UCSD-AML1 (cell line): ENCODE data around the gene KIAA0232.

ENCODE experiments used
- DNase-seq: peaks from one replicate; lab custom pipeline; 2025; ENCODE audit not compliant: unreplicated experiment; lab: John Stamatoyannopoulos, UW

Gene KIAA0232

DNA sequence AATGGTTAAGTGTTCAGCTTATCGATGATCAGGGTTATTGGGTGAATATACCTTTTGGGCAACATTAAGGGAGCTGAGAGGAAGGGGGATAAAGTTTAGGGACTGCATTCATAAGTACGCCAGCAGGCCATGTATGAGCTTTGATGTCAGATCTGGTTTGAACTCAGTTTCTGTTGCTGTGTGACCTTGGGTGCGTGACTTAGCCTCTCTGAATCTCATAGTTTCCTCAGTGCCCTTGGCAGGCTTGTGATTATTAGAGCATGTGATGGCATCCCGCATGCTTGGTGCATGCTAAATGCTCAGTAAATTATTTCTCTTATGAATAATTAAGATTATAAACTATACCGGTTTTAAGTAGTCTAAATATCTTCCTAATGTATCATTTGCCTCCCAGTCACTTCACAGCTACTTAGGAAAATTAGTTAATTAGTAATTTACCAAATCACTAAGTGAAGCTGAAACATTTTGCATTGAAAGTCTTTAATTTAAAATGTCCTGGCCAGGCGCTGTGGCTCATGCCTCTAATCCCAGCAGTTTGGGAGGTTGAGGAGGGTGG is 130.9 kb downstream of the KIAA0232 start:
- DNase-seq: no peak

DNA sequence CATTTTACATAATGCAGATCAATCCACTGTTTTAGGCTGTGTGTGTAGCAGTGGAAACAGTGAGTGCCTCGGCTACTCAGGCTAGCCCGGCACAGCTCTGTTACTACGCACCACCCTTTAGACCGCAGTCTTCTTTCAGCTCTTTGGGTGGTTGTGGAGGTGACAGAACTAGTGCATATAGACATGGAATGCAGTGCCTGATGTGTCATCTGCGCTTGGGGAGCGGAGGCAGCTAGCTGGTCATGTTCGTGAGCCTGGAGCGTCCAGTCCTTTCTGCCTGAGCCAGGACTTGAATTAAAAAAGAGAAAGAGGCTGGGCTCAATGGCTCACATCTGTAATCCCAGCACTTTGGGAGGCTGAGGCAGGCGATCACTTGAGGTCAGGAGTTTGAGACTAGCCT is 131.9 kb downstream of the KIAA0232 start:
- DNase-seq: no peak

DNA sequence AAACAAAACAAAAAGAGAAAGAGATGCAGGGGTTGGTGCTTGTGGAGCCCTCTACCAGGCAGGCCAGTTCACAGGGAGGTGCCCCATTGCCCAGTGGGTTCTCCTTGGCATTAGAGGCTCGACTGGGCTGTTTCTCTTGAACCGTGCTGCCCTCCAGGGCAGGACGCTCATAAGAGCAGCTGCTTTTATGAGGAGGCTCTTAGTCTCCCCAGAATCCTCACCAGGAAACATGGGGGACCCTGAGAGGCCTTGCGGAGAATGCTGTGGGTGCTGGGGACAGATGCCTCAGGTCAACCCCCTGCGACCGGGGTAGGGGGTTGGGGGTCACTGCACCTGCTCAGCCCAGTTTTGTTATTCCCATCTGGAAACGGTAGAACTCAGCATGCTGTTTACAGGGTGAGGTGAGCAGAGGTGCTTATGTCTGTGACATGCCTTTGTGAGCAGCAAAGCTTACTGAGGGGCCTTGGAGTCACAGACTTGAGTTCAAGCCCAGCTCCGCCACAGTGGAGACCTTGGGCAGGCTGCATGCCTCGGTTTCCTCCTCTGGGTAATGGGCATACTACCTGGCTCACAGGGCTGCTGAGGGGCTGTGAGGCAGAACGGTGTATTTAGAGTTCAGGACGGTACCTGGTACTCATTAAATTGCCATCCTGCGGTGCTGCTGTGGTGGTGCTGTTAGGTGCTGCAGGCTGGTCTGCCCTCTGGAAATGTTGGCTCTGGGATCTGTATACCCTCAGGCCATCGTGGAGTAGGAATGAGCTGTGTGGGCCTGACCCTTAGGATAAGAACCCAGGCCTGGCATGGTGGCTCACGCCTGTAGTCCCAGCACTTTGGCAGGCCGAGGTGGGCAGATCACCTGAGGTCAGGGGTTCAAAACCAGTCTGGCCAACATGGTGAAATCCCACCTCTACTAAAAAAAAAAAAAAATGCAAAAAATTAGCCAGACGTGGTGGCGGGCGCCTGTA is 132.8 kb downstream of the KIAA0232 start:
- DNase-seq: no peak

DNA sequence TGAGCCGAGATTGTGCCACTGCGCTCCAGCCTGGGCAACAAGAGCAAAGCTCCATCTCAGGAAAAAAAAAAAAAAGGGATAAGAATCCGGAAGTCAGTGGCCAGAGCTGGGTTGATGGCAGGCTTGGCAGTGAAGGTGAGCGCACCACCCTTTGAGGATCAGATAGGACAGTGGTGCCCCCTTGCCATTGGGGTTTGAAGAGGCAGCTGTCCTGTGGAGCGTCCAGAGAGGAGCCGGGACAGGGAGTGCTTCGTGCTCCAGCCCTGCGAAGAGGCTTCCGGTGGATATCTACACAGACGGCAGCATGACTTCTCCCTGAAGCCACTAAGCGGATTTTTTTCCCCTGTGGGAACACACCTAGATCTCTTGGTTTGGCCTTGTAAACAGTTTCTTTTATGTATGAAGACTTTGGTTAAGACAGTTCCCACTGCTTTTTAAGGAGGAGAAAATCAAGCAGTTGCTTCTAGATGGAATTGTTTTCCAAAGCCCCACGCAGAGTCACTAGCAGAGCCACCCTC is 133.6 kb downstream of the KIAA0232 start:
- no peak for DNase-seq

DNA sequence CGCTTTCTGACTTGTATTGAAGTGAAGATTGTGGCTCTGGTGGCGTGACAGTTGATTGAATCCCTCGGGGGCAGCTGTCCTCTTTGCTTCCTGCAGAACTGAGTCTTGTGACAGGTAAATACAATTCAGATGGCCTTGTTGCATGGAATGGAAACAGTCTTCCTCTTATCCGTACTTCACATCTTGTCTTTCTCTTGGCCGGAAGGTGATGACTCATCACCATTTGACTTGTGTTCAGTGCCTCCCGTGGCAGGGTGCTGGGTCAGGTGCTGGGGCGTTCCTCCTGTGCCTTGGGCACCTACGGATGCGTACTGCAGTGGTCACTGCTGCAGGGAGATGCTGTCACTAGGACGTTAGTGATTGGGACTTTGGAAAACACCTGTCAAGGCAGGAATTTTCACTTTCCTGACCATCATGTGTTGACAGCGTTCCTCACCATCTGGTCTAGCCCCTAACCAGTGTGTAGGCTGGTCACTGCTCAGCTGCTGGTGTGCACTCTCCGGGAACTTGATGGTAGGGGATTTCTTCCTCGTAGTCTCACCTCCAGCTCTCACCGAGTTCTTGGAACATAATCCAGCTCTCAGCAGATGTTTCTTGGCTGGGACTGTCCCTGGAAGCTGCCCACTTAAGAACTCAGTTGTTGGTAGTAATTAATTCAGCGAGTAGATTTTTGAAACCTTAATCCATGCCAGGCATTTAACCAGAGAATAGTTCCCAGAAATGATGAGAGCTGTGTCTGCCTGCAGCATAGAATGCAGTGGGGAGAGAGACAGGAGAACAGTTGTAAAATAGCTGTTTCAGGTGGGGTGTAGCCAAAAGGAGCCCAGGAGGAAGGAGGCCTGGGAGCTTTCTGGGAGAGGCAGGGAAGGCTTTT is 134.3 kb downstream of the KIAA0232 start:
- peak; percentile 75 for DNase-seq

DNA sequence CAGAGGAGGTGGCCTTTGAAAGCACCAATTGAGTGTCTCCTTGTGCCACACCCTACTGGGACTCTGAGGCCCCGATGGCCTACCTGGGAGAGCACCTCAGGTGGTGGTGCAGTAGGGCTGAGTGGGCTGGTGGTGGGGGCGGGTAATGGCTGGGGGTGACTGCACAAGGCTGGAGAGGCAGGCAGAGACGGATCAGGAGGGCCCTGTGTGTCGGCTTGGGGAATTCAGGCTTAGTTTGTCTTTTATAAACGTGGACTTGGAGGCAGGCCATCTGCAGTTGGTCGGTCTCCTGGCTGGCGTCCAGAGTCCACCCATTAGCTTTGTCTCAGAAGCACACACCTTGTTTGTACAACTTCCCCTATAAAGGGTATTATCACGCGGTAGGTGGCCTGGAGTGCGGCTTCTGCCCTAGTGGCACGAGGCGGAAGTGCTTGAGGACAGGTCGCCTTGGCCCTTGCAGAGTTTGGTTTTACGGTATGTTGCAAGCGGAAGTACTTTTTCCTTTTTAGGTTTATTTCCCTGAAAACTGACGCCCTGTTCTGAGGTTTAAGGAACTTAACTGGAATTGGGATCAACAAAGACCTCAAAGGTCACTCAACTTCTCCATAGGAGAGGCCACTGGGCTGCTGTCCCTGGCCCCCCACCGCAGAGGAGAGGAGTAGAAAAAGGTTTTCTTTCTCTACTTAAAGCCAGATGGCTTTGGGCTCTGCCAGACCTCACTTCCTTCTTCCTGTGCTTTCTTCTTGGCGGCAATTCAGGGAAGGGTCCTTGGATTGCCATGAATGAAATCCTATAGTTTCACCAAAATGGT is 135.1 kb downstream of the KIAA0232 start:
- peak; percentile 78 for DNase-seq

DNA sequence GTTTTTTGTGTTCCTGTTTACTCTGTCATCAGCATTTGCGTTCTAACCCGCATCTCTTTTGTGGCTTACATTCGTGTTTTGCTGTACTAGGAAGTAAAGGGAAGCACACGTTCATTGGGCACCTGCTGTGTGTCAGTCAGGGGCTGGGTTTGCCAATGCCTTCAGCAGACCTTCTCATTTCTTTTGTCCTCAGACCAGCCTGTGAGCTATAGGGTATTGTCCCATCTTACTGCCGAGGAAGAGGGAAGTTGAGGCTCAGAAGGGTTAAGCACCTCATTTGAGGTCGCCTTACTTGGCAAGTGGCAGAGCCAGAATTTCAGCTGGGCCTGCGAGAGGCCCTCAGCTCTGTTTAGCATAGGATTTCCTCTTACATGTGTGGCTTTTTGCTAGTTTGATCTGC is 135.8 kb downstream of the KIAA0232 start:
- no peak for DNase-seq

DNA sequence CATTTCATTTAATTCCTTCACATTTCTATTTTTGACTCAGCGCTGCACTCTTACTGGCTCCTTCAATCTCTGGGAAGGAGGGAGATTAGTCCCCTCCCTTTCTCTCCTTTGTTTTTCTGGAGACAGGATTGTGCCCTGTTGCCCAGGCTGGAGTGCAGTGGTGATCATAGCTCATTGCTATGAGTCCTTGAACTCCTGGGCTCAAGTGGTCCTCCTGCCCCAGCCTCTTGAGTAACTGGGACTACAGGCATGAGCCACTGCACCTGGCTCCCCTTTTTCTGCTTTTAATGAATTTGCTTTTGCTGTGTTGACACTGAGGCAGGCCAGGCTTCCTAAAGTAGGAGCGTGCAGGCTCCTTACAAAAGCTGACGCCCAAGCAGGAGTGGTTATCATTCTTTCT is 137.6 kb downstream of the KIAA0232 start:
- no peak for DNase-seq

DNA sequence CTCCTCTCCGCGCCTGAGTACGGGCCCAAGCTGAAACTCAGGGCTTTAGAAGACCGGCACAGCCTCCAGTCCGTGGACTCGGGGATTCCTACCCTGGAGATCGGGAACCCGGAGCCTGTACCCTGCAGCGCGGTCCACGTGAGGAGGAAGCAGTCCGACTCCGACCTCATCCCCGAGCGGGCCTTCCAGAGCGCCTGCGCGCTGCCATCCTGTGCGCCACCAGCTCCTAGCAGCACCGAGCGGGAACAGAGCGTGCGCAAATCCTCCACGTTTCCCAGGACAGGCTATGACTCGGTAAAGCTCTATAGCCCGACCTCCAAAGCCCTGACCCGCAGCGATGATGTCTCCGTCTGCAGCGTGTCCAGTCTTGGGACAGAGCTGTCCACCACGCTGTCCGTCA is 141.0 kb downstream of the KIAA0232 start:
- DNase-seq: no peak

DNA sequence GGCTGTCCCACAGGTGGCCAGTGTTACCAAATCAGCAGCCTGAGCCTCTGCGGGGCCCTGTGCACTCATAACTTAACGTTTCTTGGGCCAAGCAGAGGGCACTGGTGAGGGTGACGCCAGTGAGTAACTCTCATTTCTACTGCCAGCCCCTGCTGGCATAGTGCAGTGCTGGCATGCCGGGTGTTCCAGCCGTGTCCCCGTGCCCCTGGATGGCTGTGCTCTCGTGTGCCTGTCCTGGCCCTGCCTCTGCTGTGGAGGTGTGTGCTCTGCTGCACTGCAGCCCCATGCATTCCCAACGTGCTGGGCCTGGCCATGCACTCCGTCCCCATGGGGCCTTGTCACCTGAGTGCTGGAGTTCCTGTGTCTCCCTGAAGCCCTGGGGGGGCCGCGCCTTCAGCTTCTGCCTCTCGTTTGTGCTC is 141.8 kb downstream of the KIAA0232 start:
- DNase-seq: no peak

DNA sequence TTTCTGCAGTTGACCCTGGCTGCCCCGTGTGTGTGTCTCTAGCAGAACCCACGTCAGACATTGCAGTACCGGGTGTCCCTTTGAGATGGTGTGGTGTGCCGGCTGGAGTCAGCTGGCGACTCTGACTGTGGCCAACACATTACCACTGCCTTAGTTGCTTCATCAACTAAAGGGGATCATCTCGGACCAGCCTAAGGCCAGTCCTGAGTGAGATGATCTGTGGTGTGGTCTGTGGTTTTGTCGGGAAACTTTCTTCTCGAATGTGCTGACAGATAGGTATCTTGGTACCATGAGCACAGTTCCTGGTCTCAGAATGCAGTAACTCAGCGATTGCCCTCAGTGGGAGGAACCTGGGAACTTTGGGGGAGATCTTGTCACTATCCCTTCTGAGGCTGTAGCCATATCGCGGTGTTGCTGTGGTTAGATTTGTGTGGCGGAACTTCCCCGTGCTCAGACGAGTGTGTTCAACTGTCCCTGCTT is 142.9 kb downstream of the KIAA0232 start:
- no peak for DNase-seq

DNA sequence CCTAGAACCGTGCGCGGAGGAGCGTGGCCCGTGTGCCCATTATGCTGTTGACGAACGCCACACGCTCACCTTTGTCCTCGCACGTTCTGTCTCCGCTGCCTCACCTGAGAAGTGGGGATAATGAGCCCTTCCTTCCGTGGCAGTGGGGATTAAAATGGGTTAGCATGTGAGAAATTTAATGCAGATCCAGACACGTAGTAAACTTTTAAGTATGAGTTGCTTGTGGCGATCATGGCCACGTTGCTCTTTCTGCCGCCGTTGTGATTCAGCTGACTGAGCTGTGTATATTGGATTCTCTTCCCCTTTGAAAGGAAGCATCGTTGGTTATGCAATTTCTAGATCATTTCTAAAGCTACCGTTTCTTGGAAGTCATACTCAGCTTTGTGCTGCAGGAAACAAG is 143.6 kb downstream of the KIAA0232 start:
- DNase-seq: no peak

DNA sequence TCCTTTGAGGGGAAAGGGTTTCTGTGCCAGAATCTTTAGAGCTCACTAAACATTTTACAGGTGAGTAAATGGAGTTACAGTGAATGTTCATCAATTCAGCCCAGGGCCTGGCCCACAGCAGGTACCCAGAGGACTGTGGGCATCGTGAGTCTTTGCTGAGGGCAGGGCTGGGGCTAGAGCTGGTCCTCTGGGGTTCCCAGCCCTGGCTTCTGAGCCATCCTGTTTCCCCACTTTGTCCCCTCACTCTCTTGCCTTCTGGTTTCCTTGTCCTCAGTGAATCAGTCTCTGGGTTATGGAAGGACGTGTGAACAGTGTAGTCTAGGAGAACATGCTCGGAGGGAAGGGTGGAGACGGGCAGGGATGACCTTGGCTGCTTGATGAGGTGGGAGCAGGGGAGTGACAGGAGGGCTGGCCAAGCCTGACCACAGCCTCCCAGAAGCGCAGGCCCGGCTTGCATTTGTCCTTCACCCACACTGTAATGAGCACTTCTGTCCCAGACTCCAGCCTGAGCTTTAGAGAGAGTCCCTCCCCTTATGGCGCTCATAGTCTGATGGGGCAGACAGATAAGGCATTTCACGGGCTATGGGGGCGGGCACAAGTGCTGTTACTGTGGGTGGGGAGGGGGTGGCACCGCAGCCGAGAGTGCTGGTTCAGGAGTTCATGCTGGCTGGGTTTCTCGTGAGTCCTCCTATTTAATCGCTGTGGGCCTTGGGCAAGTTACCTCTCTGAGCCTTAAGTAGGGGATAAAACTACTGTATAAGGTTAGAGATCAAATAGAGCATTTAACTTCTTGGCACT is 144.4 kb downstream of the KIAA0232 start:
- DNase-seq: no peak

DNA sequence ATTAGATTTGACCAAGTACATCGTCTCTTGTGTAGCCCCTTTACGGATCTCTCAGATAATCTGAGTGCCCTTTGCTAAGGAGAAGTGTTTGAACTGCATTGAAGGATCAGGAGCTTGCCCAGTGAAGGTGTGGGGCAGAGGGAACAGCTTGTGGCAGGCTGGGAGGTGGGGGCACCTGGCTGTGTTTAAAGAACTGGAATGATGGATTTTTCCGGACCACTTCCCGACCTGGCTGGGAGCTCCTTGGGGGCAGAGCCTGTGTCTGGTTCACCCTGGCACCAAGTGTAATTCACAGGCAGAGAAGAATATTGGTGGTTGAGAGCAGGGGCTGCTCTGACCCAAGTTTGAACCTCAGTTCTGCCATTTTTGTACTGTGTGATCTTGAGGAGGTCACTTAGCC is 145.6 kb downstream of the KIAA0232 start:
- no peak for DNase-seq

DNA sequence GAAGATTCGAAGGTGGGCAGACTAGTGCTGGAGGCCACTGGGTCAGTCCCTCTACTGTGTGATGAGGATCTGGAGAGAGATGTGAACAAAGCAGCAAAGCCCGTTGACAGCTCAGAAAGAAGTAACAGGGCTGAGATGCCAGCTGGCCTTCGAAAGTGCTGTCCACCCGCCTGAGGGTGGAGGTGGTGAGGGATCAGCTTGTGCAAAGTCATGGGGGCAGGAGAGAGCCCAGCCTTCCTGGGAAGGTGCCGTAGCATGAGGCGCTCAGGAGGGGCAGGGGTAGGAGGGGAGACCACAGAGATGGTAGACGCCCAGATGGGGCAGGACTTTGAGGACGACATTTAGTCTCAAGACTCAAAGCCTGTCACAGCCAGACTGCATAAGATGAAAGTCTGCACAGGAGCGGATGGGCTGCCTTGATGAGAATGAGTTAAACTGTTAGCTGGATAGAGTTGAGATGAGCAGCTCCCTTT is 146.8 kb downstream of the KIAA0232 start:
- DNase-seq: no peak

DNA sequence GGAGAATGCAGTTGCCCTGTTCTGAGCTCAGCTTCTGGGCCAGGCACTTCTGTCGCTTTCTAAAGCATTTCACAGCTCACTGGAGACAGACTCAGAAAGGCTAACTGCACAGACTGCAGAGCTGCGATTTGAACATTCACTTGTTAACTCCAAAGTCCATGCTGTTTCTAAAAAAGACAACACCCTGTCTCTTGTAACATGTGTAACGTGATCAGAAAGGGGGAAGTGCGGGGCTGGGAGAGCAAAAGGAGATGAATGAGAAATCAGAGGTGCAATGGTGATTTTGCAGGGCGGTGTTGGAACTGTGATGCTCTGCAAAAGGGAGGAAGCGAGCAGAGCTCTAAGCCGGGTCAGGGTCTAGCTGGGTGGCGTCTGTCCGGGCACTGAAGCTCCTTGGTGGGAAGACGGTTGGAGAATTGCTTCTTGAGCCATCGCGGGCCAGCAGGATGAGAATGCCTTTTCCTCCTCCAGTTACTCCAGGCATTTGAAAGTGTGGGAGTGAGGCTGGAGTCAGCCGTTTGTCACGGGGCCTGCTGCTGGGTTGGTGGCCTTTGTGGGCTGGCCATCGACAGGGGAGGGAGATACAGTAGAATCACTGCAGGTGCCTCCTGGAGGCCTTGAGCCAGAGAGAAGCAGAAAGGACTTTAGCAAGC is 147.4 kb downstream of the KIAA0232 start:
- no peak for DNase-seq

DNA sequence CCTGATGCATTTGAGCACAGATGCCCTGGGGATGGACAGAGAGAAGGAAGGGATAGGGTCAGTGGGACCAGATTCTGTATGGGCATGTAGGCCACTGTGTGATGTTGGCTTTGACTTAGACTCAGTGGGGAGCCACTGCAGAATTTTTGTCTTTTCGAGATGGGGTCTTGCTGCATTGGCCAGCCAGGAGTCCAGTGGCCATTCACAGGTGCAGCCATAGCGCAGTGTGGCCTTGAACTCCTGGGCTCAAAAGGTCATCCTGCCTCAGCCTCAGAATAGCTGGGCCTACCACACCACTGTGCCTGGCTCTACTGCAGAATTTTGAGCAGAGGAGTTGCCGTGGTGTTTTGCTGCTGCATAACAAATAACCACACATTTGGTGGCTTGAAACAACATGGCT is 149.9 kb downstream of the KIAA0232 start:
- DNase-seq: no peak

DNA sequence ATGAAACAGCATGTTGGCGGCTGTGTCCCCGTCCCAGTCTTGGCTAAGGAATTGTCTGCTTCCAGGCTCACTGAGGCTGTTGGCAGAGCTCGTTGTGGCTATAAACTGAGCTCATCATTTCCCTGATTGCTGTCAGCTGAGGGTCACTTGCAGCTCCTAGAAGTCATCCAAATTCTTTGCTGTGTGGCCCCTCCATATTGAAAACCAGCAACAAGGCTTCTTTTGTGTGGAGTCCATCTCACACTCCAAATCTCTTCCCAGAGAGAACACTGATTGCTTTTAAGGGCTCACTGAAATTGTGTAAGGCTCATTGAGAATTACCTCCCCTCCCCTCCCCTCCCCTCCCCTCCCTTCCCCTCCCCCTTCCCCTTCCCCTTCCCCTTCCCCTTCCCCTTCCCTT is 150.4 kb downstream of the KIAA0232 start:
- DNase-seq: no peak
